GM10248 (cell line): ENCODE data around the gene NMB.
A peak's percentile ranks its signal among the peaks of the same experiment; 100 is the strongest.

Experiments used
- CTCF ChIA-PET: fragments of 300-600 bp; sonication (Branson Sonifier 250); formaldehyde crosslinking; extraction: SDS; loops from one replicate; lab custom pipeline; 2021; ENCODE audit warnings: antibody characterized with exemption; lab: Yijun Ruan, JAX
- POLR2A ChIA-PET: fragments of 350-650 bp; sonication (Branson Sonifier 250); formaldehyde crosslinking; extraction: SDS; loops from one replicate; lab custom pipeline; 2020; ENCODE audit warnings: antibody characterized with exemption; lab: Yijun Ruan, JAX
- DNase-seq: peaks from one replicate; pipeline ENCODE4 v3.0.0; 2012; ENCODE audit errors: extremely low spot score
- CTCF ChIP-seq: IDR thresholded peaks from 2 replicates; pipeline ENCODE4 v1.5.1; 2012; ENCODE audit warnings: mild to moderate bottlenecking, low read depth; ENCODE audit errors: extremely low read depth, missing control alignments, control extremely low read depth

The NMB gene

GRCh38 chr15:84658080-84658787 lies at the start of gene NMB:
Gene NMB, minus strand, starts transcription at chr15:84658199. Its CDS starts 47 bp downstream, at chr15:84658152.
- CTCF ChIA-PET = interaction anchor here (0.6 to 2.1 kb wide), 12 partner anchors 8 to 59 kb away, joined by 3 to 6 read pairs (median 4); partner anchors contain the start of genes SEC11A and ZSCAN2
- DNase-seq = peak; percentile 85
- POLR2A ChIA-PET = interaction anchor here (0.6 to 0.7 kb wide), 2 partner anchors 48 to 84 kb away, joined by 5 to 9 read pairs; no protein-coding TSS in a partner anchor
- peak; percentile 45 for TF ChIP-seq CTCF

GRCh38 chr15:84703808-84704207 lies 45.8 kb upstream of the NMB start:
- DNase-seq = no peak
- TF ChIP-seq CTCF = no peak
- CTCF ChIA-PET = interaction anchor here (1.1 to 1.6 kb wide), 2 partner anchors 12 to 32 kb away, joined by 3 to 4 read pairs; partner anchors contain the start of gene SEC11A
- POLR2A ChIA-PET = no interaction called here

- TF ChIP-seq CTCF = no peak
- ChIA-PET POLR2A (no interaction called here), CTCF (interaction anchor here (1.2 to 1.6 kb wide), 2 partner anchors 10 to 33 kb away, joined by 3 to 4 read pairs; no protein-coding TSS in a partner anchor)
- DNase-seq = no peak
Observed at GRCh38 chr15:84702961-84703482, 45.0 kb upstream of the NMB start.

GRCh38 chr15:84699538-84700191 lies 41.7 kb upstream of the NMB start:
- ChIA-PET POLR2A (no interaction called here), CTCF (interaction anchor here (0.8 kb wide), 1 partner anchor 10 kb away, joined by 3 read pairs; no protein-coding TSS in a partner anchor)
- no peak for TF ChIP-seq CTCF

GRCh38 chr15:84697236-84697990 lies 39.4 kb upstream of the NMB start:
- no peak for DNase-seq
- ChIA-PET CTCF (interaction anchor here (1.3 to 1.8 kb wide), 3 partner anchors 12 to 126 kb away, joined by 3 to 5 read pairs (median 4); no protein-coding TSS in a partner anchor), POLR2A (no interaction called here)
- TF ChIP-seq CTCF = no peak

More at GRCh38 chr15:84699538-84700191, 41.7 kb upstream of the NMB start:
- DNase-seq = no peak

GRCh38 chr15:84696757-84697156 lies 38.8 kb upstream of the NMB start:
- no peak for DNase-seq
- ChIA-PET CTCF (interaction anchor here (1.4 kb wide), 1 partner anchor 11 kb away, joined by 3 read pairs; no protein-coding TSS in a partner anchor), POLR2A (no interaction called here)
- TF ChIP-seq CTCF = no peak
